SU-DHL-6 (cell line): ENCODE results near the gene TENM4.

Source experiments
- CTCF ChIP-seq: fragments of 200-600 bp; sonication (generic); IDR thresholded peaks from one replicate; pipeline ENCODE4 v1.5.1; 2017; ENCODE audit warnings: antibody characterized with exemption, mild to moderate bottlenecking, low read length, moderate library complexity; ENCODE audit not compliant: insufficient read depth, poor library complexity, severe bottlenecking
- EZH2phosphoT487 ChIP-seq: fragments of 200-600 bp; sonication (generic), shearing (Covaris generic); conservative IDR thresholded peaks from 2 replicates; pipeline ENCODE4 v1.6.1; 2018; ENCODE audit warnings: mild to moderate bottlenecking, antibody characterized with exemption, low read length, moderate library complexity, mixed read lengths

- no peak for TF ChIP-seq CTCF
- TF ChIP-seq EZH2phosphoT487: no peak
These were observed 688.3 kb downstream of the TENM4 start for GRCh38 chr11:78752494-78752893.
